Stomach (tissue), 9 donors: ENCODE data around the gene KCNJ14. TPM values are rescaled to one million over a fixed set of nuclear protein-coding genes. Genes with fewer than 3 reads are reported as not detected.

Experiments
- DNase-seq, 2 donors: peaks; one replicate each; pipeline versions ENCODE4 v3.0.0 to v3.0.0-alpha.2; 2013 to 2019
- H3K27ac ChIP-seq, 5 donors: fragments of 200-600 bp in 4 of 5; sonication (generic) in 4 of 5; one replicate each; pipeline ENCODE4 v1.5.1; 2013 to 2019; ENCODE audit warnings: mild to moderate bottlenecking in 1 of 5, moderate library complexity in 1 of 5
- H3K27me3 ChIP-seq, 3 donors: fragments of 200-600 bp; sonication (generic); one replicate each; pipeline ENCODE4 v1.5.1; 2017 to 2019; ENCODE audit warnings: mixed run types in 1 of 3
- H3K36me3 ChIP-seq, 4 donors: fragments of 200-600 bp; sonication (generic); 1 replicate in 3 of 4; 2 replicates in 1 of 4; pipeline ENCODE4 v1.5.1; 2016 to 2019
- H3K4me1 ChIP-seq, 4 donors: fragments of 200-600 bp; sonication (generic); one replicate each; pipeline ENCODE4 v1.5.1; 2016 to 2019
- H3K4me3 ChIP-seq, 4 donors: fragments of 200-600 bp; sonication (generic) in 3 of 4; one replicate each; pipeline ENCODE4 v1.5.1; 2016 to 2019; ENCODE audit warnings: mild to moderate bottlenecking in 1 of 4
- H3K9me3 ChIP-seq, 4 donors: fragments of 200-600 bp; sonication (generic); one replicate each; pipeline ENCODE4 v1.5.1; 2016 to 2019
- CTCF ChIP-seq, 7 experiments: fragments of 450-650 bp in 4 of 7; fragments of 200-600 bp in 3 of 7; sonication (generic) in 3 of 7; IDR thresholded peaks; one replicate each; pipeline ENCODE4 v1.5.1; 2016 to 2019; ENCODE audit warnings: antibody characterized with exemption in 7 of 7, control low read depth in 2 of 7, mild to moderate bottlenecking in 1 of 7
- EP300 ChIP-seq: sonication (generic); formaldehyde crosslinking; IDR thresholded peaks from one replicate; pipeline ENCODE4 v1.6.1; 2017; ENCODE audit warnings: antibody characterized with exemption
- POLR2A ChIP-seq, 4 donors: fragments of 450-650 bp; IDR thresholded peaks; one replicate each; pipeline ENCODE4 v1.6.1; 2016; ENCODE audit warnings: antibody characterized with exemption in 4 of 4, control low read depth in 2 of 4, mild to moderate bottlenecking in 1 of 4, moderate library complexity in 1 of 4
- POLR2AphosphoS5 ChIP-seq, 3 donors: sonication (generic); formaldehyde crosslinking; IDR thresholded peaks; one replicate each; pipeline ENCODE4 v1.6.1; 2016; ENCODE audit warnings: antibody characterized with exemption in 3 of 3
- WGBS, 5 donors: extraction: QIAGEN DNeasy Blood & Tissue Kit in 3 of 5; methylation state at CpG; one replicate each; pipeline versions ENCODE4 v1.1.5 to v1.1.7; 2013 to 2018; 5-methylcytosine and 5-hydroxymethylcytosine counted together
- intact Hi-C: fragments of 100-400 bp; cut with DNase I; formaldehyde crosslinking; loops from one replicate; pipeline ENCODE4 v1.15.1; 2023; ENCODE audit warnings: low total_unique reads
- polyA plus RNA-seq, 3 donors: library from polyadenylated mRNA; stranded (reverse); fragments of 200-250 nt; gene quantifications; one replicate each; pipeline ENCODE4 v1.2.3, GENCODE V29; 2013
- total RNA-seq, 5 donors: library from RNA; depleted of rRNA; stranded (reverse); fragments of >200 nt; gene quantifications; one replicate each; pipeline versions ENCODE4 v1.1.0 to v1.2.3, GENCODE V29; 2014 to 2016
- donor health status: healthy with polysubstance abuse.
- donor health status: Bipolar disorder and iron deficiency.
- donor health status: healthy.

KCNJ14 gene
- total and polyA plus RNA-seq, 8 donors, result 0.19 to 4.6 (median 0.92) TPM; not detected in 3

- Histone ChIP-seq H3K9me3 (no peaks in the 10 kb centered on the region), H3K27me3 (peaks cover 0 to 54% (median 22%) of the 10 kb centered on the region in 3 donors), H3K27ac (no peak overlapping the region), H3K36me3 (no peaks in the 10 kb centered on the region), H3K4me1 (peaks cover 15 to 19% (median 18%) of the 10 kb centered on the region in 4 donors), H3K4me3 (peak overlapping the region in 1 of 4 donors; percentile 9)
- 57 to 65% (median 63%) methylated on average over 31 of the region's 31 CpGs for WGBS, 5 donors
- peak; percentile 49 to 77 for DNase-seq
- no peak for TF ChIP-seq CTCF (IDR thresholded peaks at IDR 0.05)
- TF ChIP-seq POLR2A (IDR thresholded peaks at IDR 0.05), result no peak
- no peak for TF ChIP-seq EP300
- TF ChIP-seq POLR2AphosphoS5 (IDR thresholded peaks at IDR 0.05), result no peak
- intact Hi-C loops, result no loop called here
These were observed 36.0 kb upstream of the KCNJ14 start for GRCh38 chr19:48419158-48419920.

- TF ChIP-seq POLR2A (IDR thresholded peaks at IDR 0.05), result no peak
- TF ChIP-seq CTCF (IDR thresholded peaks at IDR 0.05), result no peak
- no peak for TF ChIP-seq EP300
- no peak for TF ChIP-seq POLR2AphosphoS5 (IDR thresholded peaks at IDR 0.05)
- H3K27me3 ChIP-seq, result peaks cover 0 to 32% (median under 1%) of the 10 kb centered on the region in 3 donors
- peak in 1 of 2 donors; percentile 14 for DNase-seq
- WGBS, 5 donors, result 65 to 77% (median 71%) methylated on average over 10 to 16 of the region's 16 CpGs
- intact Hi-C loops, result no loop called here
- peaks cover 0 to 8% (median 0%) of the 10 kb centered on the region in 4 donors for H3K4me1 ChIP-seq
- H3K27ac ChIP-seq, result no peak overlapping the region
- no peaks in the 10 kb centered on the region for H3K9me3 ChIP-seq
- H3K4me3 ChIP-seq, result no peak overlapping the region
- H3K36me3 ChIP-seq, result no peaks in the 10 kb centered on the region
These were observed 33.8 kb upstream of the KCNJ14 start for GRCh38 chr19:48421548-48421947.

GRCh38 chr19:48424694-48425219 lies 30.6 kb upstream of the KCNJ14 start:
- H3K27ac ChIP-seq, result no peak overlapping the region
- peaks cover 0 to 8% (median 0%) of the 10 kb centered on the region in 3 donors for H3K27me3 ChIP-seq
- peaks cover 0 to 8% (median 0%) of the 10 kb centered on the region in 4 donors for H3K4me1 ChIP-seq
- intact Hi-C loops, result no loop called here
- no peaks in the 10 kb centered on the region for H3K9me3 ChIP-seq
- TF ChIP-seq POLR2AphosphoS5 (IDR thresholded peaks at IDR 0.05) (no peak), CTCF (IDR thresholded peaks at IDR 0.05) (no peak), POLR2A (IDR thresholded peaks at IDR 0.05) (no peak), EP300 (no peak)
- no peaks in the 10 kb centered on the region for H3K36me3 ChIP-seq
- DNase-seq, result peak in 1 of 2 donors; percentile 60
- H3K4me3 ChIP-seq, result no peak overlapping the region
- WGBS, 5 donors, result 21 to 25% (median 23%) methylated on average over 8 of the region's 8 CpGs

GRCh38 chr19:48428670-48429069 lies 26.7 kb upstream of the KCNJ14 start:
- intact Hi-C loops, result no loop called here
- 87 to 100% (median 90%) methylated on average over 1 of the region's 1 CpG for WGBS, 5 donors
- Histone ChIP-seq H3K27ac (no peak overlapping the region), H3K36me3 (no peaks in the 10 kb centered on the region), H3K9me3 (no peaks in the 10 kb centered on the region), H3K27me3 (no peaks in the 10 kb centered on the region), H3K4me1 (peaks cover 0 to 8% (median 0%) of the 10 kb centered on the region in 4 donors), H3K4me3 (no peak overlapping the region)
- DNase-seq, result no peak
- TF ChIP-seq EP300, result no peak
- no peak for TF ChIP-seq POLR2AphosphoS5 (IDR thresholded peaks at IDR 0.05)
- TF ChIP-seq CTCF (IDR thresholded peaks at IDR 0.05), result no peak
- TF ChIP-seq POLR2A (IDR thresholded peaks at IDR 0.05), result no peak
